AG09309 (cell line): ENCODE measurements around the gene NR3C1.
A peak's percentile ranks its signal among the peaks of the same experiment; 100 is the strongest.

ENCODE experiments used
- DNase-seq: peaks from one replicate; pipeline ENCODE4 v3.0.0-alpha.2; 2010; ENCODE audit warnings: low read depth
- H3K4me3 ChIP-seq: 2 replicates; pipeline ENCODE4 v1.5.1; 2011; ENCODE audit warnings: mild to moderate bottlenecking, low read depth, low read length, moderate library complexity; ENCODE audit not compliant: control insufficient read depth
- CTCF ChIP-seq: IDR thresholded peaks from 2 replicates; pipeline ENCODE4 v1.5.1; 2011; ENCODE audit warnings: mild to moderate bottlenecking, low read depth, low read length, inconsistent platforms; ENCODE audit not compliant: insufficient read depth, control insufficient read depth; ENCODE audit errors: missing control alignments

Gene NR3C1

GRCh38 chr5:143315929-143316328, 87.6 kb downstream of the NR3C1 start:
- no peak overlapping the region for H3K4me3 ChIP-seq
- no peak for DNase-seq
- no peak for TF ChIP-seq CTCF

GRCh38 chr5:143315214-143315613, 88.3 kb downstream of the NR3C1 start:
- no peak for DNase-seq
- no peak for TF ChIP-seq CTCF
- H3K4me3 ChIP-seq: no peak overlapping the region

GRCh38 chr5:143314659-143315058, 88.8 kb downstream of the NR3C1 start:
- no peak for TF ChIP-seq CTCF
- DNase-seq: peak; percentile 46

GRCh38 chr5:143314099-143314498, 89.4 kb downstream of the NR3C1 start:
- no peak for TF ChIP-seq CTCF
- H3K4me3 ChIP-seq: no peak overlapping the region
- no peak for DNase-seq

More at GRCh38 chr5:143314659-143315058, 88.8 kb downstream of the NR3C1 start:
- H3K4me3 ChIP-seq: no peak overlapping the region

GRCh38 chr5:143313298-143313852, 90.1 kb downstream of the NR3C1 start:
- DNase-seq: no peak
- H3K4me3 ChIP-seq: no peak overlapping the region
- no peak for TF ChIP-seq CTCF

GRCh38 chr5:143312822-143313221, 90.7 kb downstream of the NR3C1 start:
- TF ChIP-seq CTCF: no peak
- no peak overlapping the region for H3K4me3 ChIP-seq
- no peak for DNase-seq

- no peak for DNase-seq
- H3K4me3 ChIP-seq: no peak overlapping the region
- no peak for TF ChIP-seq CTCF
Observed at GRCh38 chr5:143311955-143312354, 91.5 kb downstream of the NR3C1 start.
